Measurements from ENCODE around the gene DLEU7. TPM values are rescaled to one million over a fixed set of nuclear protein-coding genes. Genes with fewer than 3 reads are reported as not detected.

Gene DLEU7
- total RNA-seq, 1 donor from 2014 or later = not detected

DNA sequence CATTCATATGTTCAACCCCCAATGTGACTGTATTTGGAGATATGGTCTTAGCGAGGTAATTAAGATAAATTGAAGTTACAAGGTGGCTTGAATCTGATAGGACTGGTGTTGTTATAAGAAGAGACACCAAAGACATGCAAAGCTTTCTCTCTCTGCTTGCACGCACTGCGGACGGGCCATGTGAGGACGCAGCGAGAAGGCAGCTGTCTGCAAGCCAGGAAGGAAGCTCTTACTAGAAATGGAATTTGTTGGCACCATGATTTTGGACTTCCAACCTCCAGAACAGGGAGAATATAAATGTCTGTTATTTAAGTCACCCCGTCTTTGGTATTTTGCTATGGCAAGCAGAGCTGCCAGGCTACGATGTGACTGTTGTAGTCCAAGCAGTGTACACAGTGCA, 4.8 kb downstream of the DLEU7 start:
- intact Hi-C loops (cut with micrococcal nuclease) = no loop called here

GRCh38 chr13:50838031-50838430, 5.5 kb downstream of the DLEU7 start:
- Mint-ChIP-seq H3K27ac (no peak overlapping the region), H3K9me3 (peaks cover 8% of the 10 kb centered on the region), H3K4me3 (no peak overlapping the region), H3K36me3 (ENCODE audit: low read depth) (peaks cover 3% of the 10 kb centered on the region), H3K4me1 (ENCODE audit: low read depth) (no peaks in the 10 kb centered on the region), H3K27me3 (ENCODE audit: insufficient read depth) (peaks cover 17% of the 10 kb centered on the region)
- DNase-seq (ENCODE audit: low spot score) = no peak
- intact Hi-C loops (cut with micrococcal nuclease) = no loop called here

More for the DNA sequence above, 4.8 kb downstream of the DLEU7 start:
- H3K4me3 Mint-ChIP-seq = no peak overlapping the region
- H3K9me3 Mint-ChIP-seq = peaks cover 4% of the 10 kb centered on the region
- DNase-seq (ENCODE audit: low spot score) = no peak
- no peaks in the 10 kb centered on the region for H3K36me3 Mint-ChIP-seq (ENCODE audit: low read depth)
- H3K27me3 Mint-ChIP-seq (ENCODE audit: insufficient read depth) = peaks cover 17% of the 10 kb centered on the region
- no peak overlapping the region for H3K27ac Mint-ChIP-seq
- H3K4me1 Mint-ChIP-seq (ENCODE audit: low read depth) = no peaks in the 10 kb centered on the region

DNA sequence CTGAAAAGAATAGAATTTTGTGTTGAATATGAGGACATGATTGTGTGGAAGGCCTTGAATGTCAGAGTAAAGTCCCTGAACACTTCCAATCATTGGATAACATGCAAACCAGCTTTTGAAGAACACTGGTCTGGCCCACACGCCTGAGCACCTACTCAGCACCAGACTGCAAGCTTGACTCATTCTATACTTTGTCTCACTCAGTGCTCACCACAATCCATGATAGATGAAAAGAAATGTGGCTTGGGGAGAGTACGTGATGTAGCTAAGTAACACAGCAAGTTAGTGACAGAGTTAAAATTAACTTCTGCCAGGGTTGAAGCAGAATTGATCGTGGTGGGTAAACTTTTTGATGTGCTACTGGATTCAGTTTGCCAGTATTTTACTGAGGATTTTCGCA, 12.0 kb downstream of the DLEU7 start:
- Mint-ChIP-seq H3K4me1 (ENCODE audit: low read depth) (peaks cover 15% of the 10 kb centered on the region), H3K4me3 (no peak overlapping the region), H3K9me3 (peaks cover 11% of the 10 kb centered on the region), H3K27me3 (ENCODE audit: insufficient read depth) (peaks cover 17% of the 10 kb centered on the region), H3K36me3 (ENCODE audit: low read depth) (peaks cover 9% of the 10 kb centered on the region), H3K27ac (no peak overlapping the region)
- no peak for DNase-seq (ENCODE audit: low spot score)
- intact Hi-C loops (cut with micrococcal nuclease) = loop anchor here (1.0 kb wide), 1 partner anchor 62 kb away; no protein-coding TSS in a partner anchor

- H3K27me3 Mint-ChIP-seq (ENCODE audit: insufficient read depth) = peaks cover 14% of the 10 kb centered on the region
- peaks cover 15% of the 10 kb centered on the region for H3K4me1 Mint-ChIP-seq (ENCODE audit: low read depth)
- H3K4me3 Mint-ChIP-seq = no peak overlapping the region
- H3K9me3 Mint-ChIP-seq = peaks cover 11% of the 10 kb centered on the region
- intact Hi-C loops (cut with micrococcal nuclease) = no loop called here
- H3K27ac Mint-ChIP-seq = no peak overlapping the region
- DNase-seq (ENCODE audit: low spot score) = no peak
- peaks cover 9% of the 10 kb centered on the region for H3K36me3 Mint-ChIP-seq (ENCODE audit: low read depth)
These were observed 13.6 kb downstream of the DLEU7 start for GRCh38 chr13:50829896-50830295.

GRCh38 chr13:50829226-50829625, 14.3 kb downstream of the DLEU7 start:
- Mint-ChIP-seq H3K4me3 (no peak overlapping the region), H3K36me3 (ENCODE audit: low read depth) (peaks cover 9% of the 10 kb centered on the region), H3K4me1 (ENCODE audit: low read depth) (peaks cover 15% of the 10 kb centered on the region), H3K9me3 (peaks cover 8% of the 10 kb centered on the region), H3K27ac (no peak overlapping the region), H3K27me3 (ENCODE audit: insufficient read depth) (peaks cover 11% of the 10 kb centered on the region)
- intact Hi-C loops (cut with micrococcal nuclease) = no loop called here
- DNase-seq (ENCODE audit: low spot score) = no peak

DNA sequence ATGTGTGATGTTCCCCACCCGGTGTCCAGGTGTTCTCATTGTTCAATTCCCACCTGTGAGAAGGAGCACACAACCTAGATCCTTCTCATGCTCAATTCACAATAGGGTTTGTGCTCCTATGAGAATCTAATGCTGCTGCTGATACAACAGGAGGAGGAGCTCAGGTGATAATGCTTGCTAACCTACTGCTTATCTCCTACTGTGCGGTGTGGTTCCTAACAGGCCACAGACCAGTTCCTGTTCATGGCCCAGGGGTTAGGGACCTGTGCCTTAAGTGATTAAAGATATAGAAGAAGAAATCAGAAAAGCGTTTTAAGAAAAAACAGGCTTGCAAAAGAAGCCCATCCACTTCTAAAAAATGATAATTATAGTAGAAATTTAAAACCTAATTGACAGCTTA, 17.5 kb downstream of the DLEU7 start:
- H3K4me3 Mint-ChIP-seq = no peak overlapping the region
- H3K27me3 Mint-ChIP-seq (ENCODE audit: insufficient read depth) = peaks cover 15% of the 10 kb centered on the region
- H3K36me3 Mint-ChIP-seq (ENCODE audit: low read depth) = peaks cover under 1% of the 10 kb centered on the region
- DNase-seq (ENCODE audit: low spot score) = no peak
- no peak overlapping the region for H3K27ac Mint-ChIP-seq
- H3K4me1 Mint-ChIP-seq (ENCODE audit: low read depth) = peaks cover 3% of the 10 kb centered on the region
- H3K9me3 Mint-ChIP-seq = no peaks in the 10 kb centered on the region
- intact Hi-C loops (cut with micrococcal nuclease) = no loop called here

GRCh38 chr13:50812242-50812641, 31.2 kb downstream of the DLEU7 start:
- Mint-ChIP-seq H3K36me3 (ENCODE audit: low read depth) (no peaks in the 10 kb centered on the region), H3K4me3 (no peak overlapping the region), H3K27me3 (ENCODE audit: insufficient read depth) (peaks cover 3% of the 10 kb centered on the region), H3K9me3 (no peaks in the 10 kb centered on the region), H3K27ac (no peak overlapping the region), H3K4me1 (ENCODE audit: low read depth) (peaks cover 17% of the 10 kb centered on the region)
- no peak for DNase-seq (ENCODE audit: low spot score)
- intact Hi-C loops (cut with micrococcal nuclease) = no loop called here

- Mint-ChIP-seq H3K4me1 (ENCODE audit: low read depth) (peaks cover 17% of the 10 kb centered on the region), H3K36me3 (ENCODE audit: low read depth) (no peaks in the 10 kb centered on the region), H3K4me3 (no peak overlapping the region), H3K9me3 (peaks cover 1% of the 10 kb centered on the region), H3K27me3 (ENCODE audit: insufficient read depth) (no peaks in the 10 kb centered on the region), H3K27ac (no peak overlapping the region)
- intact Hi-C loops (cut with micrococcal nuclease) = no loop called here
- DNase-seq (ENCODE audit: low spot score) = no peak
These were observed 32.5 kb downstream of the DLEU7 start for GRCh38 chr13:50810998-50811397.

DNA sequence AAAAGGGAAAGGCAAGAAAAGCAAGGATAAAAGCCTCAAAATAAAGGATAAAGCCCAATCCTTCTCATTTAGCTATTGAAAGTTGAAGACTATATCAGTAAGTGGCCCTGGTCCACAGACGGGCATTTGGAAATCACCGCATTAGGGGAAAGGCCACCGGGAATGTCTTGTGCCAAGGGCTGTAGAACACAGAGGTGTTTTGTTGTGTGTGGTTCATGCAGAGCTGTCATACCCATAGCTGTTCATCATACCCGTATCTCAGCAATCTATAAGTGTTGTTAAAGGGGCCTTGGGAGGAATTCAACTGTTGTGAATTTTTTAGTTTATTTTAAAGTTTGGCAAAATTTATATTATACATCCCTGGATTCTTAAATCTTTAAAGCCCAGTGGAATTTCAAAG, 33.0 kb downstream of the DLEU7 start:
- Mint-ChIP-seq H3K4me1 (ENCODE audit: low read depth) (peaks cover 17% of the 10 kb centered on the region), H3K27me3 (ENCODE audit: insufficient read depth) (no peaks in the 10 kb centered on the region), H3K9me3 (peaks cover 7% of the 10 kb centered on the region), H3K4me3 (no peak overlapping the region), H3K36me3 (ENCODE audit: low read depth) (peaks cover 2% of the 10 kb centered on the region), H3K27ac (no peak overlapping the region)
- intact Hi-C loops (cut with micrococcal nuclease) = no loop called here
- no peak for DNase-seq (ENCODE audit: low spot score)

DNA sequence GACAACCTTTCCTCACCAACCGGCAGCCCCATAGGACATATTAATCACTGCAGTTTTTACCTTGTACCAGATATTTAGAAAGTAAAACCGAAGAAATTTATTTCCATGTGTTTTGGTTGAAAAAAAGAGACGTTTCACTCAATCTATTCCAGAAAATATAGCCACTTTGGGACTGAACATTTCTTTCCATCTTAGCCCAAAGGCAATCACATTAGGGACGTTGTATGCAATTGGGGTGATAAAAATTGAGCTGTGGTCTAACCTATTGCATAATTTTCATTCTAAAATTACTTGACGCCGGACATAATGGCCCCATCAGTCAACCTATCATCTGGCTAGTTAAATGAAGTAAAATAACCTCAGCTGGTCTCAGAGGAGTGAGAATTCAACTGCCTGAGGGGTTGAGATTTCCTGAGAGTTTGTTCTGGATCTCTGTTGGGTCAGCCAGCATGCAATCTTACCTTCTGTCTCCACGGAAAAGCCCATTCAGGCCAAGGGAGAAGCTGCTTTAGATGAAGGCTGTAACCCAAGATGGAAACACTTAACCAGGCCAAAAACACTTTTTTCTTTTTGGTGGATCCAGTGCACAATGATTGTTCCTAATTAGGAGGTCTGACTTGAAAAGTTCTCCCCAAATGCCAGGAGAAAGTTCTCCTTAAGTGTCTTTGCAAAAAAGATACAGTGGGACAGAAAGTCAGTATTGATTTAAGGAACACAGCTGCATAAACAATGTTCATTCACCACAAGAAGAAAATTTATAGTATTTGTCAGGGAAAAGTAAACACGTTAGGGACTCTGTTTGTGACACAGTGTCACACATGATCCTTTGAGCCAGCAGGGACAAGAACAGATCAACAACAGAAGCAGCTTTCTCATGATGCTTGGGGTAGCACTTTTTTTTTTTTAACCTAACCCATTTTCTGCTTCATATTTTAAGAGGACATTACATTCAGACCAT, 34.1 kb downstream of the DLEU7 start:
- Mint-ChIP-seq H3K4me3 (no peak overlapping the region), H3K9me3 (peaks cover 8% of the 10 kb centered on the region), H3K4me1 (ENCODE audit: low read depth) (peaks cover 17% of the 10 kb centered on the region), H3K36me3 (ENCODE audit: low read depth) (peaks cover 2% of the 10 kb centered on the region), H3K27me3 (ENCODE audit: insufficient read depth) (no peaks in the 10 kb centered on the region), H3K27ac (no peak overlapping the region)
- intact Hi-C loops (cut with micrococcal nuclease) = loop anchor here (10.0 kb wide), 1 partner anchor 445 kb away; no protein-coding TSS in a partner anchor
- DNase-seq (ENCODE audit: low spot score) = no peak

DNA sequence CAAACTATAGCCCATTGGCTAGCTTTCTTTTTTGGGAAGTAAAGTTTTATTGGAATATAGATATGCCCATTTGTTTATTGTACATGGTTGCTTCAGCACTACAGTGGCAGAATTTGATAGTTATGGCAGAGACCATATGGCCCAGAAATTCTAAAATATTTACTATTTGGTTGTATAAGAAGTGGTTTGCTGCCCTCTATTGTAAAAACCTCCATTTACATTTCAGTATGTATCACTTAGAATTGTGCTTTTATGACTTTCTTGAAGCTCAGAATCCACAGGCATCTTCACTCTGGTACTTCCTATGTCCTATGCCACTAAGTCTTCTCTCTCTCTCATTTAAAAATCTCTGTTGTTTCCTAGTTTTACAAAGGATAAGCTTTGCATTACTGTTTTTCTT, 37.7 kb downstream of the DLEU7 start:
- Mint-ChIP-seq H3K4me3 (no peak overlapping the region), H3K4me1 (ENCODE audit: low read depth) (peaks cover 22% of the 10 kb centered on the region), H3K9me3 (peaks cover 8% of the 10 kb centered on the region), H3K36me3 (ENCODE audit: low read depth) (peaks cover 2% of the 10 kb centered on the region), H3K27me3 (ENCODE audit: insufficient read depth) (no peaks in the 10 kb centered on the region), H3K27ac (no peak overlapping the region)
- intact Hi-C loops (cut with micrococcal nuclease) = loop anchor here (10.0 kb wide), 1 partner anchor 441 kb away; no protein-coding TSS in a partner anchor
- DNase-seq (ENCODE audit: low spot score) = no peak

GRCh38 chr13:50801087-50801931, 42.2 kb downstream of the DLEU7 start:
- H3K27ac Mint-ChIP-seq = no peak overlapping the region
- no peak overlapping the region for H3K4me3 Mint-ChIP-seq
- H3K9me3 Mint-ChIP-seq = peaks cover 8% of the 10 kb centered on the region
- peaks cover 25% of the 10 kb centered on the region for H3K4me1 Mint-ChIP-seq (ENCODE audit: low read depth)
- H3K36me3 Mint-ChIP-seq (ENCODE audit: low read depth) = peaks cover 2% of the 10 kb centered on the region
- intact Hi-C loops (cut with micrococcal nuclease) = loop anchor here (1.0 to 10.0 kb wide), 9 partner anchors 111 to 825 kb away; partner anchors contain the start of gene TRIM13
- no peaks in the 10 kb centered on the region for H3K27me3 Mint-ChIP-seq (ENCODE audit: insufficient read depth)
- peak; percentile 50 for DNase-seq (ENCODE audit: low spot score)
